Activated naive CD8-positive, alpha-beta T cell treated with anti-CD3 and anti-CD28 coated beads, Interleukin-2, amount 10 ng/mL, durations not matched to agents 7 days and 5 days (primary cell): Measurements from ENCODE around the gene GSTCD. TPM values are rescaled to one million over a fixed set of nuclear protein-coding genes. Genes with fewer than 3 reads are reported as not detected.

ENCODE experiments used
- ATAC-seq: fragments of 150-1000 bp; cut with Tn5 transposase; one replicate; pipeline ENCODE4 v1.10.0; 2021; ENCODE audit warnings: low read depth, moderate library complexity
- POLR2A ChIA-PET: fragments of 350-600 bp; sonication (Branson Sonifier 250); formaldehyde crosslinking; loops from one replicate; lab custom pipeline; 2021; ENCODE audit warnings: antibody characterized with exemption; lab: Charles Lee
- DNase-seq: peaks from one replicate; pipeline ENCODE4 v3.0.0; 2021
- H3K27ac Mint-ChIP-seq: one replicate; pipeline ENCODE4 v1.8.0; 2022; ENCODE audit warnings: mild to moderate bottlenecking, mixed read lengths
- H3K27me3 Mint-ChIP-seq: one replicate; pipeline ENCODE4 v1.8.0; 2022; ENCODE audit warnings: mild to moderate bottlenecking, moderate library complexity, mixed read lengths
- H3K36me3 Mint-ChIP-seq: one replicate; pipeline ENCODE4 v1.8.0; 2021; ENCODE audit warnings: mild to moderate bottlenecking, mixed read lengths
- H3K4me1 Mint-ChIP-seq: one replicate; pipeline ENCODE4 v1.8.0; 2021; ENCODE audit warnings: mixed read lengths
- H3K4me3 Mint-ChIP-seq: one replicate; pipeline ENCODE4 v1.8.0; 2022; ENCODE audit warnings: mild to moderate bottlenecking, moderate library complexity, mixed read lengths
- H3K9me3 Mint-ChIP-seq: one replicate; pipeline ENCODE4 v1.8.0; 2021; ENCODE audit warnings: mixed read lengths
- total RNA-seq, 2 experiments: library from RNA; stranded (reverse); gene quantifications; one replicate each; pipeline ENCODE4 v1.2.3, GENCODE V29; 2021

The GSTCD gene
- total RNA-seq, 2 experiments from 2014 or later: 10.4 to 11.2 TPM

GRCh38 chr4:105786748-105787147 lies 78.2 kb downstream of the GSTCD start:
- Mint-ChIP-seq H3K27ac (no peak overlapping the region), H3K9me3 (no peaks in the 10 kb centered on the region), H3K4me3 (no peak overlapping the region), H3K36me3 (peaks cover 2% of the 10 kb centered on the region), H3K27me3 (no peaks in the 10 kb centered on the region), H3K4me1 (peaks cover 1% of the 10 kb centered on the region)
- POLR2A ChIA-PET: no interaction called here
- no peak for ATAC-seq
- DNase-seq: no peak

GRCh38 chr4:105797225-105797624 lies 88.6 kb downstream of the GSTCD start:
- Mint-ChIP-seq H3K4me1 (no peaks in the 10 kb centered on the region), H3K36me3 (peaks cover 14% of the 10 kb centered on the region), H3K4me3 (no peak overlapping the region), H3K9me3 (no peaks in the 10 kb centered on the region), H3K27me3 (no peaks in the 10 kb centered on the region), H3K27ac (no peak overlapping the region)
- ATAC-seq: no peak
- DNase-seq: no peak
- POLR2A ChIA-PET: no interaction called here

- Mint-ChIP-seq H3K27me3 (no peaks in the 10 kb centered on the region), H3K4me1 (peaks cover 3% of the 10 kb centered on the region), H3K9me3 (no peaks in the 10 kb centered on the region), H3K4me3 (no peak overlapping the region), H3K36me3 (peaks cover 7% of the 10 kb centered on the region), H3K27ac (no peak overlapping the region)
- DNase-seq: no peak
- POLR2A ChIA-PET: no interaction called here
- ATAC-seq: no peak
Observed at GRCh38 chr4:105805501-105806120, 97.0 kb downstream of the GSTCD start.

- Mint-ChIP-seq H3K4me3 (no peak overlapping the region), H3K9me3 (no peaks in the 10 kb centered on the region), H3K36me3 (peaks cover 5% of the 10 kb centered on the region), H3K27me3 (no peaks in the 10 kb centered on the region), H3K27ac (no peak overlapping the region), H3K4me1 (peaks cover 3% of the 10 kb centered on the region)
- ATAC-seq (no peak), DNase-seq (no peak)
- POLR2A ChIA-PET: no interaction called here
Observed at GRCh38 chr4:105807496-105807895, 98.9 kb downstream of the GSTCD start.

GRCh38 chr4:105808030-105808749 lies 99.6 kb downstream of the GSTCD start:
- DNase-seq (no peak), ATAC-seq (no peak)
- Mint-ChIP-seq H3K4me3 (no peak overlapping the region), H3K4me1 (peaks cover 3% of the 10 kb centered on the region), H3K27me3 (no peaks in the 10 kb centered on the region), H3K9me3 (no peaks in the 10 kb centered on the region), H3K36me3 (peaks cover 4% of the 10 kb centered on the region), H3K27ac (no peak overlapping the region)
- POLR2A ChIA-PET: no interaction called here

GRCh38 chr4:105808750-105809041 lies 100.1 kb downstream of the GSTCD start:
- no peak for ATAC-seq
- Mint-ChIP-seq H3K9me3 (peaks cover 1% of the 10 kb centered on the region), H3K27ac (no peak overlapping the region), H3K4me3 (no peak overlapping the region), H3K4me1 (peaks cover 3% of the 10 kb centered on the region), H3K36me3 (peaks cover 7% of the 10 kb centered on the region), H3K27me3 (no peaks in the 10 kb centered on the region)
- DNase-seq: no peak
- POLR2A ChIA-PET: no interaction called here

GRCh38 chr4:105815701-105816100 lies 107.1 kb downstream of the GSTCD start:
- ATAC-seq (no peak), DNase-seq (no peak)
- Mint-ChIP-seq H3K36me3 (peaks cover 8% of the 10 kb centered on the region), H3K27me3 (no peaks in the 10 kb centered on the region), H3K27ac (no peak overlapping the region), H3K4me1 (no peaks in the 10 kb centered on the region), H3K9me3 (peaks cover 1% of the 10 kb centered on the region), H3K4me3 (no peak overlapping the region)
- POLR2A ChIA-PET: no interaction called here

GRCh38 chr4:105822061-105822460 lies 113.5 kb downstream of the GSTCD start:
- H3K27ac Mint-ChIP-seq: no peak overlapping the region
- H3K36me3 Mint-ChIP-seq: peaks cover 12% of the 10 kb centered on the region
- H3K4me1 Mint-ChIP-seq: no peaks in the 10 kb centered on the region
- H3K9me3 Mint-ChIP-seq: no peaks in the 10 kb centered on the region
- POLR2A ChIA-PET: no interaction called here
- H3K4me3 Mint-ChIP-seq: no peak overlapping the region
- no peak for DNase-seq
- no peak for ATAC-seq
- H3K27me3 Mint-ChIP-seq: no peaks in the 10 kb centered on the region

GRCh38 chr4:105828074-105828473 lies 119.5 kb downstream of the GSTCD start:
- Mint-ChIP-seq H3K9me3 (peaks cover 2% of the 10 kb centered on the region), H3K27me3 (no peaks in the 10 kb centered on the region), H3K27ac (no peak overlapping the region), H3K4me1 (no peaks in the 10 kb centered on the region), H3K36me3 (peaks cover 18% of the 10 kb centered on the region), H3K4me3 (no peak overlapping the region)
- POLR2A ChIA-PET: no interaction called here
- no peak for DNase-seq
- no peak for ATAC-seq

GRCh38 chr4:105831189-105831588 lies 122.6 kb downstream of the GSTCD start:
- Mint-ChIP-seq H3K4me1 (no peaks in the 10 kb centered on the region), H3K4me3 (no peak overlapping the region), H3K27ac (no peak overlapping the region), H3K36me3 (peaks cover 16% of the 10 kb centered on the region), H3K27me3 (no peaks in the 10 kb centered on the region), H3K9me3 (peaks cover 2% of the 10 kb centered on the region)
- DNase-seq (no peak), ATAC-seq (no peak)
- POLR2A ChIA-PET: no interaction called here

GRCh38 chr4:105835177-105835576 lies 126.6 kb downstream of the GSTCD start:
- POLR2A ChIA-PET: no interaction called here
- Mint-ChIP-seq H3K4me1 (no peaks in the 10 kb centered on the region), H3K27me3 (no peaks in the 10 kb centered on the region), H3K9me3 (no peaks in the 10 kb centered on the region), H3K4me3 (no peak overlapping the region), H3K36me3 (peaks cover 11% of the 10 kb centered on the region), H3K27ac (no peak overlapping the region)
- ATAC-seq (no peak), DNase-seq (no peak)

- Mint-ChIP-seq H3K36me3 (peaks cover 11% of the 10 kb centered on the region), H3K27me3 (no peaks in the 10 kb centered on the region), H3K9me3 (no peaks in the 10 kb centered on the region), H3K4me1 (no peaks in the 10 kb centered on the region), H3K27ac (no peak overlapping the region), H3K4me3 (no peak overlapping the region)
- ATAC-seq: no peak
- DNase-seq: no peak
- POLR2A ChIA-PET: no interaction called here
Observed at GRCh38 chr4:105836537-105836936, 128.0 kb downstream of the GSTCD start.

GRCh38 chr4:105837037-105837436 lies 128.5 kb downstream of the GSTCD start:
- H3K27ac Mint-ChIP-seq: no peak overlapping the region
- ATAC-seq (no peak), DNase-seq (no peak)
- no peaks in the 10 kb centered on the region for H3K4me1 Mint-ChIP-seq
- H3K4me3 Mint-ChIP-seq: no peak overlapping the region
- no peaks in the 10 kb centered on the region for H3K9me3 Mint-ChIP-seq
- H3K27me3 Mint-ChIP-seq: no peaks in the 10 kb centered on the region
- POLR2A ChIA-PET: no interaction called here
- H3K36me3 Mint-ChIP-seq: peaks cover 11% of the 10 kb centered on the region

GRCh38 chr4:105838082-105838481 lies 129.5 kb downstream of the GSTCD start:
- H3K4me1 Mint-ChIP-seq: no peaks in the 10 kb centered on the region
- H3K4me3 Mint-ChIP-seq: no peak overlapping the region
- no peak for DNase-seq
- POLR2A ChIA-PET: no interaction called here
- H3K36me3 Mint-ChIP-seq: peaks cover 11% of the 10 kb centered on the region
- no peaks in the 10 kb centered on the region for H3K27me3 Mint-ChIP-seq
- no peak for ATAC-seq
- no peaks in the 10 kb centered on the region for H3K9me3 Mint-ChIP-seq
- H3K27ac Mint-ChIP-seq: no peak overlapping the region
